IPS-NIHi7 (cell line): Measurements from ENCODE around the gene CLEC2B.

Experiments used
- DNase-seq: peaks from one replicate; pipeline ENCODE4 v3.0.0; 2012; ENCODE audit warnings: mixed read lengths; ENCODE audit errors: extremely low spot score

CLEC2B gene

GRCh38 chr12:9808504-9808903 is 60.6 kb downstream of the CLEC2B start:
- no peak for DNase-seq

- DNase-seq, result no peak
Measured at GRCh38 chr12:9806714-9807113, 62.4 kb downstream of the CLEC2B start.

- DNase-seq, result no peak
Measured at GRCh38 chr12:9805883-9806282, 63.3 kb downstream of the CLEC2B start.
